HCT116 (cell line): Measurements from ENCODE around the gene LYRM7. TPM values are rescaled to one million over a fixed set of nuclear protein-coding genes. Genes with fewer than 3 reads are reported as not detected.

Source experiments
- ATAC-seq: fragments of 200-7000 bp; cut with Tn5 transposase; 2 replicates; pipeline ENCODE4 v1.9.1; 2020; ENCODE audit warnings: mild to moderate bottlenecking, moderate library complexity
- BruUV-seq: library from RNA; stranded (reverse); fragments of 400-500 nt; replicated peaks from 2 replicates; lab custom pipeline; 2021; lab: Mats Ljungman, UMichigan
- CTCF ChIA-PET: fragments of 300-600 bp; sonication (Branson Sonifier 250); formaldehyde crosslinking; loops from one replicate; lab custom pipeline; 2021; ENCODE audit warnings: antibody characterized with exemption; lab: Charles Lee
- POLR2A ChIA-PET: fragments of 300-600, 350-600 bp; sonication (Branson Sonifier 250); formaldehyde crosslinking; loops from one replicate; lab custom pipeline; 2021; ENCODE audit warnings: antibody characterized with exemption; lab: Charles Lee
- RAD21 ChIA-PET, 2 experiments: fragments of 300-600 bp; sonication (Branson Sonifier 250); formaldehyde crosslinking; loops; one replicate each; lab custom pipeline; 2023; ENCODE audit warnings: low total read pairs in 2 of 2; ENCODE audit not compliant: uncharacterized antibody in 2 of 2, unreplicated experiment in 2 of 2, low non-redundant PET in 1 of 2; lab: Charles Lee
- DNase-seq: peaks from one replicate; pipeline ENCODE4 v3.0.0-alpha.2; 2010; ENCODE audit warnings: low read depth, low spot score
- H2AFZ ChIP-seq: fragments of 200-600 bp; shearing (Covaris generic), sonication (generic); 2 replicates; pipeline ENCODE4 v1.6.1; 2017; ENCODE audit warnings: low read depth, mixed run types, mixed read lengths, antibody characterized with exemption, low read length; ENCODE audit not compliant: poor library complexity, severe bottlenecking
- H3K27ac ChIP-seq: 2 replicates; pipeline ENCODE4 v1.5.1; 2012; ENCODE audit warnings: low read depth, low read length
- H3K27me3 ChIP-seq: fragments of 200-600 bp; sonication (generic); 2 replicates; pipeline ENCODE4 v1.6.1; 2016; ENCODE audit warnings: mixed run types, low read length, mixed read lengths; ENCODE audit not compliant: insufficient read depth
- H3K36me3 ChIP-seq, 2 experiments: fragments of 200-500 bp in 1 of 2; fragments of 200-600 bp in 1 of 2; sonication (Bioruptor generic) in 1 of 2; sonication (generic) in 1 of 2; 2 replicates each; pipeline versions ENCODE4 v1.5.1 to v1.6.1; 2014 to 2016; ENCODE audit warnings: low read length in 2 of 2, inconsistent platforms in 1 of 2, mixed read lengths in 1 of 2, mixed run types in 1 of 2; ENCODE audit not compliant: insufficient read depth in 2 of 2, control insufficient read depth in 1 of 2
- H3K4me1 ChIP-seq, 2 experiments: fragments of 200-600 bp in 1 of 2; sonication (generic) in 1 of 2; 2 replicates each; pipeline versions ENCODE4 v1.5.1 to v1.6.1; 2012 to 2017; ENCODE audit warnings: low read length in 2 of 2, inconsistent platforms in 1 of 2, mild to moderate bottlenecking in 1 of 2, mixed read lengths in 1 of 2, mixed run types in 1 of 2, moderate library complexity in 1 of 2; ENCODE audit not compliant: insufficient read depth in 2 of 2, control insufficient read depth in 1 of 2
- H3K4me2 ChIP-seq: fragments of 200-600 bp; sonication (generic); 2 replicates; pipeline ENCODE4 v1.6.1; 2017; ENCODE audit warnings: mixed run types, low read length, mixed read lengths
- H3K4me3 ChIP-seq, 2 experiments: fragments of 200-600 bp in 1 of 2; sonication (generic) in 1 of 2; replicated peaks in 1 of 2; 2 replicates each; pipeline ENCODE4 v1.5.1; 2011 to 2016; ENCODE audit warnings: low read length in 2 of 2, control low read depth in 1 of 2, low read depth in 1 of 2, mild to moderate bottlenecking in 1 of 2, mixed read lengths in 1 of 2, mixed run types in 1 of 2
- H3K79me2 ChIP-seq: fragments of 200-600 bp; sonication (generic); 2 replicates; pipeline ENCODE4 v1.6.1; 2017; ENCODE audit warnings: mild to moderate bottlenecking, mixed run types, low read length, moderate library complexity, mixed read lengths; ENCODE audit not compliant: insufficient read depth
- H3K9ac ChIP-seq: fragments of 200-600 bp; sonication (generic); 2 replicates; pipeline ENCODE4 v1.6.1; 2016; ENCODE audit warnings: low read length, mixed read lengths
- H3K9me2 ChIP-seq: fragments of 200-600 bp; sonication (generic), shearing (Covaris generic); 2 replicates; pipeline ENCODE4 v1.6.1; 2017; ENCODE audit warnings: mixed run types, mild to moderate bottlenecking, moderate library complexity; ENCODE audit not compliant: insufficient read depth
- H3K9me3 ChIP-seq, 2 experiments: fragments of 200-500 bp in 1 of 2; fragments of 200-600 bp in 1 of 2; sonication (Bioruptor generic) in 1 of 2; sonication (generic) in 1 of 2; 2 replicates each; pipeline ENCODE4 v1.6.1; 2014 to 2017; ENCODE audit warnings: low read length in 2 of 2, mixed read lengths in 2 of 2, inconsistent platforms in 1 of 2, low read depth in 1 of 2, mild to moderate bottlenecking in 1 of 2, mixed run types in 1 of 2, moderate library complexity in 1 of 2; ENCODE audit not compliant: control insufficient read depth in 1 of 2, insufficient read depth in 1 of 2
- H4K20me1 ChIP-seq: fragments of 200-600 bp; sonication (generic), shearing (Covaris generic); 2 replicates; pipeline ENCODE4 v1.6.1; 2017; ENCODE audit warnings: mixed run types, mild to moderate bottlenecking, moderate library complexity; ENCODE audit not compliant: insufficient read depth
- CEBPB ChIP-seq: IDR thresholded peaks from 2 replicates; pipeline ENCODE4 v1.6.1; 2012; ENCODE audit warnings: low read depth
- CTCF ChIP-seq, 3 experiments: fragments of 200-600 bp in 1 of 3; sonication (generic) in 1 of 3; IDR thresholded peaks in 2 of 3; conservative IDR thresholded peaks in 1 of 3; 2 replicates each; pipeline ENCODE4 v1.5.1; 2012 to 2017; ENCODE audit warnings: low read depth in 2 of 3, low read length in 2 of 3, antibody characterized with exemption in 1 of 3, borderline replicate concordance in 1 of 3, control low read depth in 1 of 3, mild to moderate bottlenecking in 1 of 3, mixed read lengths in 1 of 3, mixed run types in 1 of 3, moderate library complexity in 1 of 3; ENCODE audit not compliant: insufficient read depth in 1 of 3
- EGR1 ChIP-seq: IDR thresholded peaks from 2 replicates; pipeline ENCODE4 v1.6.1; 2012; ENCODE audit warnings: low read depth
- ELF1 ChIP-seq: IDR thresholded peaks from 2 replicates; pipeline ENCODE4 v1.6.1; 2012; ENCODE audit warnings: low read depth, borderline replicate concordance
- EZH2 ChIP-seq: fragments of 200-600 bp; sonication (generic); IDR thresholded peaks from 2 replicates; pipeline ENCODE4 v1.6.1; 2017; ENCODE audit warnings: antibody characterized with exemption, mixed run types
- JUND ChIP-seq: IDR thresholded peaks from 2 replicates; pipeline ENCODE4 v1.6.1; 2012
- POLR2AphosphoS5 ChIP-seq: IDR thresholded peaks from 2 replicates; pipeline ENCODE4 v1.6.1; 2011; ENCODE audit warnings: mild to moderate bottlenecking, low read depth, low read length, moderate library complexity
- RAD21 ChIP-seq: IDR thresholded peaks from 2 replicates; pipeline ENCODE4 v1.6.1; 2012; ENCODE audit warnings: low read depth, mild to moderate bottlenecking
- SP1 ChIP-seq: IDR thresholded peaks from 2 replicates; pipeline ENCODE4 v1.6.1; 2012; ENCODE audit warnings: low read depth
- SRF ChIP-seq: IDR thresholded peaks from 2 replicates; pipeline ENCODE4 v1.6.1; 2012; ENCODE audit warnings: low read depth
- TCF7L2 ChIP-seq: IDR thresholded peaks from 2 replicates; pipeline ENCODE4 v1.7.0; 2011; ENCODE audit warnings: borderline replicate concordance, inconsistent platforms; ENCODE audit not compliant: insufficient read depth, insufficient read length; ENCODE audit errors: extremely low read depth
- ZBTB33 ChIP-seq: IDR thresholded peaks from 2 replicates; pipeline ENCODE4 v1.6.1; 2011; ENCODE audit warnings: mild to moderate bottlenecking, low read length, moderate library complexity; ENCODE audit not compliant: insufficient replicate concordance; ENCODE audit errors: extremely low read depth
- ZFX ChIP-seq: fragments of 450-650 bp; IDR thresholded peaks from 2 replicates; pipeline ENCODE4 v1.6.1; 2017
- intact Hi-C: fragments of 100-400 bp; cut with micrococcal nuclease; formaldehyde crosslinking; loops from 2 replicates; pipeline ENCODE4 v1.10.0; 2022
- total RNA-seq: library from RNA; stranded (reverse); gene quantifications from one replicate; pipeline ENCODE4 v1.2.1, GENCODE V29; 2021; ENCODE audit not compliant: unreplicated experiment
- TF ChIP-seq, protein P1 (sequence below): IDR thresholded peaks from 2 replicates; pipeline ENCODE4 v1.6.1; 2012
- TF ChIP-seq, protein P2 (sequence below): IDR thresholded peaks from 2 replicates; pipeline ENCODE4 v1.6.1; 2012; ENCODE audit warnings: low read depth

LYRM7 gene
- total RNA-seq, 1 experiment from 2014 or later = 14.4 TPM

- H3K79me2 ChIP-seq = no peaks in the 10 kb centered on the region
- H3K27ac ChIP-seq = no peak overlapping the region
- H3K9ac ChIP-seq = no peak overlapping the region
- no peak overlapping the region for H3K4me2 ChIP-seq
- TF ChIP-seq, protein P1, sequence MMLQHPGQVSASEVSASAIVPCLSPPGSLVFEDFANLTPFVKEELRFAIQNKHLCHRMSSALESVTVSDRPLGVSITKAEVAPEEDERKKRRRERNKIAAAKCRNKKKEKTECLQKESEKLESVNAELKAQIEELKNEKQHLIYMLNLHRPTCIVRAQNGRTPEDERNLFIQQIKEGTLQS = no peak
- TF ChIP-seq ZFX = no peak
- TF ChIP-seq SRF = no peak
- no peak for TF ChIP-seq CEBPB
- TF ChIP-seq, protein P2, sequence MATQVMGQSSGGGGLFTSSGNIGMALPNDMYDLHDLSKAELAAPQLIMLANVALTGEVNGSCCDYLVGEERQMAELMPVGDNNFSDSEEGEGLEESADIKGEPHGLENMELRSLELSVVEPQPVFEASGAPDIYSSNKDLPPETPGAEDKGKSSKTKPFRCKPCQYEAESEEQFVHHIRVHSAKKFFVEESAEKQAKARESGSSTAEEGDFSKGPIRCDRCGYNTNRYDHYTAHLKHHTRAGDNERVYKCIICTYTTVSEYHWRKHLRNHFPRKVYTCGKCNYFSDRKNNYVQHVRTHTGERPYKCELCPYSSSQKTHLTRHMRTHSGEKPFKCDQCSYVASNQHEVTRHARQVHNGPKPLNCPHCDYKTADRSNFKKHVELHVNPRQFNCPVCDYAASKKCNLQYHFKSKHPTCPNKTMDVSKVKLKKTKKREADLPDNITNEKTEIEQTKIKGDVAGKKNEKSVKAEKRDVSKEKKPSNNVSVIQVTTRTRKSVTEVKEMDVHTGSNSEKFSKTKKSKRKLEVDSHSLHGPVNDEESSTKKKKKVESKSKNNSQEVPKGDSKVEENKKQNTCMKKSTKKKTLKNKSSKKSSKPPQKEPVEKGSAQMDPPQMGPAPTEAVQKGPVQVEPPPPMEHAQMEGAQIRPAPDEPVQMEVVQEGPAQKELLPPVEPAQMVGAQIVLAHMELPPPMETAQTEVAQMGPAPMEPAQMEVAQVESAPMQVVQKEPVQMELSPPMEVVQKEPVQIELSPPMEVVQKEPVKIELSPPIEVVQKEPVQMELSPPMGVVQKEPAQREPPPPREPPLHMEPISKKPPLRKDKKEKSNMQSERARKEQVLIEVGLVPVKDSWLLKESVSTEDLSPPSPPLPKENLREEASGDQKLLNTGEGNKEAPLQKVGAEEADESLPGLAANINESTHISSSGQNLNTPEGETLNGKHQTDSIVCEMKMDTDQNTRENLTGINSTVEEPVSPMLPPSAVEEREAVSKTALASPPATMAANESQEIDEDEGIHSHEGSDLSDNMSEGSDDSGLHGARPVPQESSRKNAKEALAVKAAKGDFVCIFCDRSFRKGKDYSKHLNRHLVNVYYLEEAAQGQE = no peak
- TF ChIP-seq RAD21 = no peak
- TF ChIP-seq ZBTB33 = no peak
- no peak for TF ChIP-seq POLR2AphosphoS5
- no peak for TF ChIP-seq ELF1
- TF ChIP-seq SP1 = no peak
- TF ChIP-seq JUND = no peak
- no peak for TF ChIP-seq EZH2
- no peak for TF ChIP-seq TCF7L2
- TF ChIP-seq EGR1 = no peak
- no peak for TF ChIP-seq CTCF (IDR thresholded peaks at IDR 0.05 in 2 of 3, conservative IDR thresholded peaks at IDR 0.05 in 1 of 3; ENCODE audit: borderline replicate concordance in 1 of 3, insufficient read depth in 1 of 3, low read depth in 2 of 3, low read length in 2 of 3)
- POLR2A ChIA-PET = no interaction called here
- H3K9me3 ChIP-seq = no peaks in the 10 kb centered on the region
- DNase-seq (no peak), ATAC-seq (no peak)
- no peaks in the 10 kb centered on the region for H3K27me3 ChIP-seq
- H4K20me1 ChIP-seq = no peaks in the 10 kb centered on the region
- H3K4me3 ChIP-seq = no peak overlapping the region
- H3K9me2 ChIP-seq = no peaks in the 10 kb centered on the region
- BruUV-seq = no TSS peak
- no peaks in the 10 kb centered on the region for H3K4me1 ChIP-seq
- H3K36me3 ChIP-seq = no peaks in the 10 kb centered on the region
- intact Hi-C loops = no loop called here
- no peak overlapping the region for H2AFZ ChIP-seq
- RAD21 ChIA-PET = no interaction called here
- CTCF ChIA-PET = no interaction called here
These were observed 27.6 kb upstream of the LYRM7 start for GRCh38 chr5:131142970-131143617.
